HG02759 (cell line): Measurements from ENCODE around the gene TGM1.
"Not testable (repeated sequence)": the region's sequence is repeated elsewhere in the genome, so short reads cannot be mapped to it uniquely, and the experiment has no call there.

ENCODE experiments used
- ATAC-seq: cut with Tn5 transposase; IDR thresholded peaks from one replicate; pipeline ENCODE4 v1.9.1; 2021; ENCODE audit warnings: mild to moderate bottlenecking, moderate library complexity; ENCODE audit not compliant: unreplicated experiment

The TGM1 gene

GRCh38 chr14:24207625-24208024 lies 55.4 kb downstream of the TGM1 start:
- ATAC-seq: no peak

GRCh38 chr14:24207104-24207551 lies 55.8 kb downstream of the TGM1 start:
- ATAC-seq: no peak

- no peak for ATAC-seq
Measured at GRCh38 chr14:24206260-24207103, 56.5 kb downstream of the TGM1 start.

- ATAC-seq: no peak
Measured at GRCh38 chr14:24204163-24205146, 58.5 kb downstream of the TGM1 start.

- ATAC-seq: not testable (repeated sequence)
Measured at GRCh38 chr14:24203249-24203886, 59.6 kb downstream of the TGM1 start.

GRCh38 chr14:24202538-24202937 lies 60.4 kb downstream of the TGM1 start:
- ATAC-seq: not testable (repeated sequence)
